HFFc6 (cell line): ENCODE results near the gene C20orf173. TPM values are rescaled to one million over a fixed set of nuclear protein-coding genes. Genes with fewer than 3 reads are reported as not detected.
"Not testable (repeated sequence)": the region's sequence is repeated elsewhere in the genome, so short reads cannot be mapped to it uniquely, and the experiment has no call there.

Experiments
- DNase-seq: peaks from one replicate; pipeline ENCODE4 v3.0.0-alpha.2; 2018
- H3K27ac Mint-ChIP-seq: 2 replicates; pipeline ENCODE4 v1.8.0; 2020; ENCODE audit warnings: mild to moderate bottlenecking, mixed read lengths
- H3K27me3 Mint-ChIP-seq: 2 replicates; pipeline ENCODE4 v1.8.0; 2021; ENCODE audit warnings: mild to moderate bottlenecking, moderate library complexity, mixed read lengths; ENCODE audit not compliant: insufficient read depth
- H3K36me3 Mint-ChIP-seq: 2 replicates; pipeline ENCODE4 v1.8.0; 2021; ENCODE audit warnings: low read depth, mixed read lengths
- H3K4me1 Mint-ChIP-seq: 2 replicates; pipeline ENCODE4 v1.8.0; 2020; ENCODE audit warnings: low read depth, mixed read lengths
- H3K4me3 Mint-ChIP-seq: 2 replicates; pipeline ENCODE4 v1.8.0; 2020; ENCODE audit warnings: mild to moderate bottlenecking, moderate library complexity, mixed read lengths
- H3K9me3 Mint-ChIP-seq: 2 replicates; pipeline ENCODE4 v1.8.0; 2020; ENCODE audit warnings: mild to moderate bottlenecking, mixed read lengths
- CTCF ChIP-seq: fragments of 200-600 bp; sonication (generic); IDR thresholded peaks from 2 replicates; pipeline ENCODE4 v1.5.0; 2021; ENCODE audit warnings: antibody characterized with exemption, mild to moderate bottlenecking
- total RNA-seq, 6 experiments: library from RNA; stranded (reverse); fragmentation: NEBNext Ultra II Directional; extraction: Animal tissue kit (Norgen Biotek cat#: 25700); gene quantifications; 2 replicates in 1 of 6; 3 replicates in 5 of 6; pipeline ENCODE4 v1.2.3, GENCODE V29; 2021

The C20orf173 gene
- total RNA-seq, 6 experiments from 2014 or later = not detected

- peak; percentile 16 for DNase-seq
- Mint-ChIP-seq H3K9me3 (no peaks in the 10 kb centered on the region), H3K27ac (no peak overlapping the region), H3K27me3 (peaks cover 7% of the 10 kb centered on the region), H3K4me1 (no peaks in the 10 kb centered on the region), H3K4me3 (no peak overlapping the region), H3K36me3 (no peaks in the 10 kb centered on the region)
- peak; percentile 74 for TF ChIP-seq CTCF
Measured at GRCh38 chr20:35523298-35523888, 6.1 kb downstream of the C20orf173 start.

GRCh38 chr20:35518955-35519354 is 10.5 kb downstream of the C20orf173 start:
- no peak for DNase-seq
- no peaks in the 10 kb centered on the region for H3K9me3 Mint-ChIP-seq
- H3K27ac Mint-ChIP-seq = no peak overlapping the region
- TF ChIP-seq CTCF = no peak
- H3K4me1 Mint-ChIP-seq = peaks cover 20% of the 10 kb centered on the region
- H3K36me3 Mint-ChIP-seq = no peaks in the 10 kb centered on the region; the same call in 1 of the 2 replicates
- no peak overlapping the region for H3K4me3 Mint-ChIP-seq
- H3K27me3 Mint-ChIP-seq = peaks cover 4% of the 10 kb centered on the region

- not testable (repeated sequence) for H3K4me3 Mint-ChIP-seq, H3K27me3 Mint-ChIP-seq, DNase-seq, H3K36me3 Mint-ChIP-seq, H3K27ac Mint-ChIP-seq, H3K9me3 Mint-ChIP-seq
- peaks cover 20% of the 10 kb centered on the region for H3K4me1 Mint-ChIP-seq
Measured at GRCh38 chr20:35517767-35518166, 11.7 kb downstream of the C20orf173 start.

- Mint-ChIP-seq H3K4me3 (no peak overlapping the region), H3K27me3 (no peaks in the 10 kb centered on the region; the same call in 1 of the 2 replicates), H3K27ac (no peak overlapping the region), H3K9me3 (no peaks in the 10 kb centered on the region), H3K36me3 (peaks cover 2% of the 10 kb centered on the region), H3K4me1 (peaks cover 20% of the 10 kb centered on the region)
- DNase-seq = no peak
- no peak for TF ChIP-seq CTCF
Measured at GRCh38 chr20:35517125-35517524, 12.3 kb downstream of the C20orf173 start.

GRCh38 chr20:35515949-35516645 is 13.4 kb downstream of the C20orf173 start:
- no peak for TF ChIP-seq CTCF
- Mint-ChIP-seq H3K4me1 (peaks cover 20% of the 10 kb centered on the region), H3K9me3 (no peaks in the 10 kb centered on the region), H3K27ac (peak overlapping the region; percentile 56), H3K27me3 (no peaks in the 10 kb centered on the region; the same call in 1 of the 2 replicates), H3K36me3 (peaks cover 9% of the 10 kb centered on the region), H3K4me3 (no peak overlapping the region)
- DNase-seq = peak; percentile 83

GRCh38 chr20:35515341-35515740 is 14.1 kb downstream of the C20orf173 start:
- no peak for TF ChIP-seq CTCF
- Mint-ChIP-seq H3K4me1 (peaks cover 20% of the 10 kb centered on the region), H3K36me3 (peaks cover 9% of the 10 kb centered on the region), H3K27ac (no peak overlapping the region), H3K9me3 (no peaks in the 10 kb centered on the region), H3K27me3 (no peaks in the 10 kb centered on the region), H3K4me3 (no peak overlapping the region)
- DNase-seq = no peak
